ENCODE measurements around the gene HOXB7. TPM values are rescaled to one million over a fixed set of nuclear protein-coding genes. Genes with fewer than 3 reads are reported as not detected.

The HOXB7 gene
- total RNA-seq, 1 donor = 0.10 TPM

GRCh38 chr17:48628649-48629410 lies 18.0 kb upstream of the HOXB7 start:
- Histone ChIP-seq H3K4me1 (ENCODE audit: insufficient read depth, low read length) (peaks cover 23% of the 10 kb centered on the region), H3K4me3 (ENCODE audit: low read length) (no peak overlapping the region), H3K27me3 (ENCODE audit: insufficient read depth, low read length) (peaks cover 93% of the 10 kb centered on the region), H3K9me3 (ENCODE audit: low read depth, low read length) (no peaks in the 10 kb centered on the region)

DNA sequence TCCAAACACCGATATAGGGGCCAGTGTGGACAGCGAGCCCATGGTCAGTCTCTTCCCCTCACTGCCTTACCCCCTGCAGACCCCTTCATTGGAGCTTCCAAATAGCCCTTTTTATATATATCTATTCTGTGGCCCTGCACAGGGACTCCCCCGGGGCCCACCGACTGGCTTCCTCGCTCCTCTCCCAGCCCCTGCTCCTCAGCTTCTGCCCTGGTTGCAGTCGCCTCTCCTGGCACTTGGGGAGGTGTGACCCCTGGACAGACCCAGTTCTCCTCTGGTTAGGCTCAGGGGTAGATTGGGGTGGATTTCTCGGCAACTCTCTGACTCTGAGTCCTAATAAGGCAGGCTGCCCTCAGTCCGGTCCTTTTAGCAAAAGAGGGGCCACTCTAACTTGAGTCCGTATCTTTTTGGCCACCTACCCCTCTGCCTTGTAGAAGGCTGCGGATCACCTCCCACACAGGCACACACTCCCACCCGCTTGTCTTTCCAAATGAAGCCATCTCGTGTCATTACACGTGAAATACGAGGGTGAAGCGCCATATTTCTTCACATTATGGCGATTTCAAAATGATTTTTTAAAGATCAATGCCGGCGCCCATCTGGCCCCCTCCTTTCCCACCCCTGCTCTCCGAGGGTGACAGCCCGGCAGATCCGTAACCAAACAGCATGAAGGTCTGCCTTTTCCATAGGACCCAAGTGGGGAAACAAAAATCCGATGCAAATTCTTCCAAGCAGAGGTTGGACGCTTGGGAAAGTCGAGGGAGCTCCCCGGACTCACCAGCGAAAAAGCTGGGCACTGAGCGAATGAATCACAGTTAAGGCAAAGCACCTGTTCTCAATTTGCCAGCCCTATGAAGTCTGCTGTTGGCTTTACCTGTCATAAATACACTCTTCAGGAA lies 17.1 kb upstream of the HOXB7 start:
- H3K4me3 ChIP-seq (ENCODE audit: low read length) = no peak overlapping the region
- H3K27me3 ChIP-seq (ENCODE audit: insufficient read depth, low read length) = peaks cover 93% of the 10 kb centered on the region
- no peaks in the 10 kb centered on the region for H3K9me3 ChIP-seq (ENCODE audit: low read depth, low read length)
- H3K4me1 ChIP-seq (ENCODE audit: insufficient read depth, low read length) = peaks cover 23% of the 10 kb centered on the region

DNA sequence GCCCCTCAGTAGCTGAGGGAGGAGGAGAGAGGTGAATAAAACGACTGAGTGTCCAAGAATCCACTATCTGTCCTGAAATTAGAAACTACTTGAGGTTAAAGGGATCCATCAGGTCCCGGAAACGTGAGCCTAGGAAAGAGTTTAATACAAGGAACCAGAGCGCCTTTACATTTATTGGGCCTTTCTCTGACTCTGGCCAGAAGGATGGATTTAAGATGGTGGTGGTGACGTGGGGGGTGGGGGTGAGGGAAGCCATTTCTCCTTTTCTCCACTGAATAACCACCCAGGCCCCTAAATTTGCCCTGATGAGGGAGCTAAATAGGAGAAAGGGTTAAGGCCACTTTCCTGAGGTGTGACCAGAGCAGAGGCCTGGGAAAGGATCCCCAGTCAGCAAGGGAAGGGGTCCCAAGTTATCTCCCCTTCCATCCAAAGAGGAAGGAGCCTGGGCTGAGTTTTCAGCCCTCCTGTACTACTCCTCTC lies 16.3 kb upstream of the HOXB7 start:
- Histone ChIP-seq H3K27me3 (ENCODE audit: insufficient read depth, low read length) (peaks cover 93% of the 10 kb centered on the region), H3K4me1 (ENCODE audit: insufficient read depth, low read length) (peaks cover 23% of the 10 kb centered on the region), H3K4me3 (ENCODE audit: low read length) (no peak overlapping the region), H3K9me3 (ENCODE audit: low read depth, low read length) (no peaks in the 10 kb centered on the region)

DNA sequence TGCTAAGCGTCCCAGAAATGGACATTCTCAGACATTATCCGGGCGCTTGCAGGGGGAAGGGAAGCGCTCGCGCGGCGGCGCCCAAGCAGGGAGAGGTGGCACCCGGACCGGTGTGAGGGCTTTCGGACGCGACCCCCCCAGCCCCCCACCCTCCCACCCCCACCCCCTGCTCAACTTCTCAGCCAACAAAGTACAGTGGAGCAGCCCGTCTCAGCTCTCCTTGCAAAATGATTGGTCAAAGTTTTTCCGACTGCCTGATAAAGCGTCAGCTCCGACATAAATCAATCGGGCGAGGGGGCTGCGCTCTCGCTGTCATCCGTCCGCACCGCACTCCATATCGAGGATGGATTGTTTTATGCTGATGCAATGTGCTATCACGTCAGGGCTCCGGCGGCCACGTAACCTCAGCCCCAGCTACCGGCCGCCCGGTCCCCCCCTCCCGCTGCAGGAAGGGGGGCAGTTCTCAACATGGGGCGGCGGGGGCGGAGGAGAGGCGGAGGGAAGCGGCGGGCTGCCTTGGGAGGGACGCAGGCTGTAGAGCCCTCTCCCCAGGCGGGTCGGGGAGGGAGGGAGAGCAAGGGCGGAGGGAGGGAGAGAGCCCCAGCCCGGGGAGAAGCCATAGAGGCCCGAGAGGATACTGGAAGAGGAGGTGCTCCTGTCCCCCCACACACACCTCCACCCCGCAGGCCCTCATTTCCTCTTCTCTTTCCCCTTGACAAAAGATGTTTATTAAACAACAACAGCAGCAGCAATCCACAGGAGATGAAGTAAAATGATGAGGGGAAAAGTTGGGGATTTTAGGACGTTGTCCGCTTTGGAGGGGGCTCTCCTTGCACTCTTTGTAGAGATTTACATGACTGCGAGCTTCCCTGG lies 15.7 kb upstream of the HOXB7 start, which contains the start of gene HOXB9:
TSS of gene HOXB9 (minus strand) at position 114 of the 873 bp plus-strand sequence. CDS start at position 25, 89 bp downstream.
- H3K4me1 ChIP-seq (ENCODE audit: insufficient read depth, low read length) = peaks cover 23% of the 10 kb centered on the region
- H3K9me3 ChIP-seq (ENCODE audit: low read depth, low read length) = no peaks in the 10 kb centered on the region
- no peak within 1 kb of the TSS for H3K4me3 ChIP-seq (ENCODE audit: low read length)
- H3K27me3 ChIP-seq (ENCODE audit: insufficient read depth, low read length) = peaks cover 93% of the 10 kb centered on the region

GRCh38 chr17:48625495-48626244 lies 14.9 kb upstream of the HOXB7 start:
- Histone ChIP-seq H3K9me3 (ENCODE audit: low read depth, low read length) (no peaks in the 10 kb centered on the region), H3K27me3 (ENCODE audit: insufficient read depth, low read length) (peaks cover 94% of the 10 kb centered on the region), H3K4me1 (ENCODE audit: insufficient read depth, low read length) (peaks cover 23% of the 10 kb centered on the region), H3K4me3 (ENCODE audit: low read length) (no peak overlapping the region)

- no peak overlapping the region for H3K4me3 ChIP-seq (ENCODE audit: low read length)
- H3K9me3 ChIP-seq (ENCODE audit: low read depth, low read length) = no peaks in the 10 kb centered on the region
- H3K27me3 ChIP-seq (ENCODE audit: insufficient read depth, low read length) = peaks cover 94% of the 10 kb centered on the region
- H3K4me1 ChIP-seq (ENCODE audit: insufficient read depth, low read length) = peaks cover 23% of the 10 kb centered on the region
Observed at GRCh38 chr17:48624544-48625494, 14.0 kb upstream of the HOXB7 start.

DNA sequence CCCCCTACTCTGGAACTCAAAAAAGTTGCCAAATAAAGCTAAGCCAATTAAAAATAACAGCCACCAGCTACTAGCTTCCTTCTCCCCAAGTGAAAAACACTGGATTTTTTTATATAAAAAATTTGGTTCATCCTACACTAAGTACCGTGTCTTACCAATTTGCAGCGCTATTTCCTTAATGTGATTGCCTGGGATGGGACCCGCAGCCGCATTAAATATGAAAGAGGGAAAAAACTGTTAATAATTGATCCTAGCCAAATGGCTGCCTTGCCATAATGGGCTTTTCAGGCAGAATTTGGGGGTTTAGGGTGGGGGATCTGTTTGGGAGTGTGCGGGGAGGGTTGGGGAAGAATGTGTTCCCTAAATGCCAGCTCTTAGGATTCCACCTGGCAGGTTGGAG lies 13.3 kb upstream of the HOXB7 start:
- H3K27me3 ChIP-seq (ENCODE audit: insufficient read depth, low read length) = peaks cover 94% of the 10 kb centered on the region
- no peak overlapping the region for H3K4me3 ChIP-seq (ENCODE audit: low read length)
- H3K4me1 ChIP-seq (ENCODE audit: insufficient read depth, low read length) = peaks cover 23% of the 10 kb centered on the region
- H3K9me3 ChIP-seq (ENCODE audit: low read depth, low read length) = no peaks in the 10 kb centered on the region

- H3K9me3 ChIP-seq (ENCODE audit: low read depth, low read length) = no peaks in the 10 kb centered on the region
- no peak overlapping the region for H3K4me3 ChIP-seq (ENCODE audit: low read length)
- H3K4me1 ChIP-seq (ENCODE audit: insufficient read depth, low read length) = peaks cover 29% of the 10 kb centered on the region
- H3K27me3 ChIP-seq (ENCODE audit: insufficient read depth, low read length) = peaks cover 94% of the 10 kb centered on the region
Observed at GRCh38 chr17:48623583-48623982, 12.8 kb upstream of the HOXB7 start.

DNA sequence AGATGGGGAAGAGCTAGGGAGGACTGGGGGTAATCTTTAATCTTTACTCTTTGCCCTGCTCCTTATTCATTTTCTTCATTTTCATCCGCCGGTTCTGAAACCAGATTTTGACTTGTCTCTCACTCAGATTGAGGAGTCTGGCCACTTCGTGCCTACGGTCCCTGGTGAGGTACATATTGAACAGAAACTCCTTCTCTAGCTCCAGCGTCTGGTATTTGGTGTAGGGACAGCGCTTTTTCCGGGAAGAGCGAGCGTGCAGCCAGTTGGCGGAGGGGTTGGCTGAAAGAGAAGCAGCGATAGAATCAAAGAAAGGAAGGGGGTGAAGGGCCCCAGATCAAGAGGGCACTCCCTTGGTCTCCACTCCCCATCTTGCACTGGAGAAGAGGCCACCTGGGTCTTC lies 12.0 kb upstream of the HOXB7 start:
- Histone ChIP-seq H3K9me3 (ENCODE audit: low read depth, low read length) (no peaks in the 10 kb centered on the region), H3K4me1 (ENCODE audit: insufficient read depth, low read length) (peaks cover 34% of the 10 kb centered on the region), H3K27me3 (ENCODE audit: insufficient read depth, low read length) (peaks cover 94% of the 10 kb centered on the region), H3K4me3 (ENCODE audit: low read length) (no peak overlapping the region)

DNA sequence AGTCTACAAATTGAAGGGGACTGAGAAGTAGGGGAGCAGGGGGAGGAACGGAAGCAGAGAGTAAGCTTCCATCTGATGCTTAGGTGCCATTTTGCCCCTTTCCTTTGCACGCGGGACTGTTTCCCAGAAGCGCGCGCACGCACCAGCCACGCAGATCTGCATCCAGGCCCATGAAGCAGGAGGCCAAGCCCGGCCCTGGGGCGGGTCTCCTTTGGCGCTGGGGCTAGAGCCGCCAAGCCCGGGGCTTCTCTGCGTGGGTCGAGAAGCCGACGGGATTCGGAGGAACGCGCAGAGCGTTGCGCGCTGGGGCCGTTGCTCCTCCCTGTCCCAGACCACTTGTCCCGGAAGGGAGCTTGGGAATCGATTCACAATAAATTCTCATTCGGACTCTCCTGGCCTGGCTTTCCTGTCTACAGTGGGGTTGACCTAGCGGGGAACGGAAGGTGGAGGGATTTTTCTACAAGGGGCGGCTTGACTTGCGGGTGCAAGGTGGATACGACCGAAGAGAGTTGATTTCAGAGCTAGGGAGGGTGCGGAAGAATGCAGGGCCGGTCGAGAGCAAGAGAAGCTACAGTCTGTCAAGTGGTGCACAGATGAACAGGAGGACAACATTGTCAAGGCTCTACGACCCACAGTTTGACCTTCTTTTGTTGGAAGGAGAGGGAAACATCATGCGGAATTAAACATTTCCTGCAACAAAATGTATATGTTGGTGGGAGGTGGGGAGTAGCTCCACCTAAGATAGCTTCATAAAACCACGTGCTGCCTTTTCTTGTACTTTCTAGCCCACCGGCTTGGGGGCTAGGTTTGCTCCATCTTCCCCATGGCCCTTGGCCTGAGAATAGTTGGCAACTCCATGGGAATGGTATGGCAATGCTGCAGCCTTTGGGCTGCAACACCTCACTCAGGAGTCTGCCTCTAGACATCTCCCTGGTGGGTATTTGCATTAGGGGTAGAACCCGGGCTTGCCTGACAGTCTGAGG lies 10.9 kb upstream of the HOXB7 start:
- Histone ChIP-seq H3K27me3 (ENCODE audit: insufficient read depth, low read length) (peaks cover 94% of the 10 kb centered on the region), H3K9me3 (ENCODE audit: low read depth, low read length) (no peaks in the 10 kb centered on the region), H3K4me1 (ENCODE audit: insufficient read depth, low read length) (peaks cover 29% of the 10 kb centered on the region), H3K4me3 (ENCODE audit: low read length) (no peak overlapping the region)

GRCh38 chr17:48620461-48621139 lies 9.8 kb upstream of the HOXB7 start:
- Histone ChIP-seq H3K4me3 (ENCODE audit: low read length) (no peak overlapping the region), H3K9me3 (ENCODE audit: low read depth, low read length) (no peaks in the 10 kb centered on the region), H3K4me1 (ENCODE audit: insufficient read depth, low read length) (peaks cover 23% of the 10 kb centered on the region), H3K27me3 (ENCODE audit: insufficient read depth, low read length) (peaks cover 99% of the 10 kb centered on the region)

Data from mononuclear cell (primary cell).